KMS-11 (cell line): Measurements from ENCODE around the gene MDM1.
A peak's percentile ranks its signal among the peaks of the same experiment; 100 is the strongest.

Experiments used
- H2AFZ ChIP-seq: fragments of 200-600 bp; sonication (generic); 2 replicates; pipeline ENCODE4 v1.6.1; 2016; ENCODE audit warnings: antibody characterized with exemption, mixed run types, low read depth
- H3K27ac ChIP-seq: fragments of 200-600 bp; sonication (generic); 2 replicates; pipeline ENCODE4 v1.6.1; 2016; ENCODE audit warnings: mild to moderate bottlenecking, mixed run types
- H3K27me3 ChIP-seq: fragments of 200-600 bp; sonication (generic); 2 replicates; pipeline ENCODE4 v1.6.1; 2017; ENCODE audit warnings: mild to moderate bottlenecking, low read depth, mixed run types, moderate library complexity; ENCODE audit not compliant: insufficient read depth
- H3K36me3 ChIP-seq: fragments of 200-600 bp; sonication (generic); 2 replicates; pipeline ENCODE4 v1.6.1; 2017; ENCODE audit warnings: mild to moderate bottlenecking, mixed run types; ENCODE audit not compliant: insufficient read depth
- H3K4me1 ChIP-seq: fragments of 200-600 bp; sonication (generic); 2 replicates; pipeline ENCODE4 v1.6.1; 2016; ENCODE audit warnings: mild to moderate bottlenecking, low read depth, mixed run types; ENCODE audit not compliant: poor library complexity, severe bottlenecking
- H3K4me2 ChIP-seq: fragments of 200-600 bp; sonication (generic); 2 replicates; pipeline ENCODE4 v1.7.0; 2016; ENCODE audit warnings: mild to moderate bottlenecking, mixed run types
- H3K4me3 ChIP-seq: fragments of 200-600 bp; sonication (generic); IDR thresholded peaks from 2 replicates; pipeline ENCODE4 v1.6.1; 2017; ENCODE audit warnings: low read depth, low read length, mixed read lengths; ENCODE audit not compliant: insufficient read depth
- H3K79me2 ChIP-seq: fragments of 200-600 bp; sonication (generic); 2 replicates; pipeline ENCODE4 v1.6.1; 2016; ENCODE audit warnings: low read depth, mixed run types; ENCODE audit not compliant: insufficient read depth
- H3K9ac ChIP-seq: fragments of 200-600 bp; sonication (generic); 2 replicates; pipeline ENCODE4 v1.6.1; 2016; ENCODE audit warnings: mild to moderate bottlenecking, mixed run types
- H4K20me1 ChIP-seq: fragments of 200-600 bp; sonication (generic); 2 replicates; pipeline ENCODE4 v1.6.1; 2016; ENCODE audit warnings: mild to moderate bottlenecking, mixed run types; ENCODE audit not compliant: insufficient read depth
- CTCF ChIP-seq: fragments of 200-600 bp; sonication (generic); conservative IDR thresholded peaks from 2 replicates; pipeline ENCODE4 v1.6.1; 2017; ENCODE audit warnings: low read depth, mild to moderate bottlenecking, antibody characterized with exemption, low read length, moderate library complexity, mixed read lengths

MDM1 gene

GRCh38 chr12:68331869-68332727 is at the start of gene MDM1:
TSS of gene MDM1 (minus strand) at chr12:68332362. CDS start at chr12:68332245, 117 bp downstream.
- Histone ChIP-seq H3K79me2 (no peaks in the 10 kb centered on the region), H3K36me3 (no peaks in the 10 kb centered on the region), H3K4me2 (peak within 1 kb of the TSS; percentile 88), H3K4me3 (no peak within 1 kb of the TSS), H3K9ac (peak within 1 kb of the TSS; percentile 47), H3K27ac (peak within 1 kb of the TSS; percentile 21; the same call in 1 of the 2 replicates), H2AFZ (peak within 1 kb of the TSS; percentile 91), H3K27me3 (no peaks in the 10 kb centered on the region), H3K4me1 (peaks cover 12% of the 10 kb centered on the region), H4K20me1 (no peaks in the 10 kb centered on the region)
- no peak for TF ChIP-seq CTCF

GRCh38 chr12:68381476-68382219 is 49.5 kb upstream of the MDM1 start:
- Histone ChIP-seq H2AFZ (no peak overlapping the region), H3K27ac (no peak overlapping the region), H3K4me3 (no peak overlapping the region), H4K20me1 (no peaks in the 10 kb centered on the region), H3K79me2 (no peaks in the 10 kb centered on the region), H3K4me1 (peaks cover 9% of the 10 kb centered on the region), H3K27me3 (no peaks in the 10 kb centered on the region), H3K9ac (no peak overlapping the region), H3K36me3 (no peaks in the 10 kb centered on the region), H3K4me2 (no peak overlapping the region)
- no peak for TF ChIP-seq CTCF

- H4K20me1 ChIP-seq = no peaks in the 10 kb centered on the region
- TF ChIP-seq CTCF = no peak
- no peaks in the 10 kb centered on the region for H3K79me2 ChIP-seq
- H3K4me3 ChIP-seq = no peak overlapping the region
- H3K36me3 ChIP-seq = no peaks in the 10 kb centered on the region
- H3K4me1 ChIP-seq = peaks cover 33% of the 10 kb centered on the region
- H3K4me2 ChIP-seq = no peak overlapping the region
- H3K9ac ChIP-seq = no peak overlapping the region
- H3K27me3 ChIP-seq = no peaks in the 10 kb centered on the region
- no peak overlapping the region for H3K27ac ChIP-seq
- no peak overlapping the region for H2AFZ ChIP-seq
Measured at GRCh38 chr12:68378872-68379606, 46.9 kb upstream of the MDM1 start.

GRCh38 chr12:68377881-68378280 is 45.7 kb upstream of the MDM1 start:
- Histone ChIP-seq H4K20me1 (no peaks in the 10 kb centered on the region), H3K36me3 (no peaks in the 10 kb centered on the region), H3K27ac (no peak overlapping the region), H3K9ac (no peak overlapping the region), H3K27me3 (no peaks in the 10 kb centered on the region), H2AFZ (no peak overlapping the region), H3K4me2 (no peak overlapping the region), H3K4me1 (peaks cover 45% of the 10 kb centered on the region), H3K79me2 (no peaks in the 10 kb centered on the region), H3K4me3 (no peak overlapping the region)
- no peak for TF ChIP-seq CTCF
